CD14-positive monocyte (primary cell): ENCODE data around the gene LAMB1. TPM values are rescaled to one million over a fixed set of nuclear protein-coding genes. Genes with fewer than 3 reads are reported as not detected.
"Not testable (repeated sequence)": the region's sequence is repeated elsewhere in the genome, so short reads cannot be mapped to it uniquely, and the experiment has no call there.

Experiments
- DNase-seq, 3 donors: peaks; one replicate each; pipeline ENCODE4 v3.0.0-alpha.2; 2011 to 2022
- H2AFZ ChIP-seq: 2 replicates; pipeline ENCODE4 v1.6.0; 2012; ENCODE audit warnings: mild to moderate bottlenecking, low read depth, low read length, inconsistent platforms; ENCODE audit not compliant: insufficient read depth, poor library complexity, severe bottlenecking
- H3K27ac ChIP-seq, 2 donors: 1 replicate in 1 of 2; 2 replicates in 1 of 2; pipeline ENCODE4 v1.5.1; 2012 to 2013; ENCODE audit warnings: low read length in 2 of 2, control low read depth in 1 of 2, inconsistent platforms in 1 of 2, low read depth in 1 of 2, mild to moderate bottlenecking in 1 of 2
- H3K27me3 ChIP-seq, 2 donors: one replicate each; pipeline versions ENCODE4 v1.6.0 to v1.6.1; 2011 to 2013; ENCODE audit warnings: low read length in 2 of 2; ENCODE audit not compliant: control insufficient read depth in 2 of 2, insufficient read depth in 2 of 2
- H3K36me3 ChIP-seq, 2 donors: replicated peaks in 1 of 2; 1 replicate in 1 of 2; 2 replicates in 1 of 2; pipeline versions ENCODE4 v1.5.1 to v1.6.1; 2012 to 2013; ENCODE audit warnings: low read length in 2 of 2, control low read depth in 1 of 2, inconsistent platforms in 1 of 2, mild to moderate bottlenecking in 1 of 2; ENCODE audit not compliant: insufficient read depth in 2 of 2, control insufficient read depth in 1 of 2
- H3K4me1 ChIP-seq, 2 donors: 1 replicate in 1 of 2; 2 replicates in 1 of 2; pipeline versions ENCODE4 v1.5.1 to v1.6.1; 2012 to 2013; ENCODE audit warnings: low read length in 2 of 2, control low read depth in 1 of 2, inconsistent platforms in 1 of 2, mild to moderate bottlenecking in 1 of 2, moderate library complexity in 1 of 2; ENCODE audit not compliant: insufficient read depth in 2 of 2, control insufficient read depth in 1 of 2
- H3K4me2 ChIP-seq: replicated peaks from 2 replicates; pipeline ENCODE3; 2012; ENCODE audit warnings: low read length, moderate library complexity, mild to moderate bottlenecking; ENCODE audit not compliant: poor library complexity, severe bottlenecking; ENCODE audit errors: extremely low read depth
- H3K4me3 ChIP-seq, 3 experiments: fragments of 200-600 bp in 1 of 3; sonication (generic) in 1 of 3; replicated peaks in 1 of 3; 1 replicate in 2 of 3; 2 replicates in 1 of 3; pipeline ENCODE4 v1.5.1; 2011 to 2013; ENCODE audit warnings: low read length in 3 of 3, mild to moderate bottlenecking in 3 of 3, control low read depth in 2 of 3, low read depth in 2 of 3, inconsistent platforms in 1 of 3, moderate library complexity in 1 of 3
- H3K79me2 ChIP-seq: 2 replicates; pipeline ENCODE4 v1.6.0; 2012; ENCODE audit warnings: mild to moderate bottlenecking, control low read depth, inconsistent platforms, low read length, moderate library complexity; ENCODE audit not compliant: insufficient read depth
- H3K9ac ChIP-seq: 2 replicates; pipeline ENCODE4 v1.6.0; 2017; ENCODE audit warnings: low read length, mild to moderate bottlenecking; ENCODE audit not compliant: insufficient read depth, poor library complexity, severe bottlenecking
- H3K9me3 ChIP-seq, 2 donors: replicated peaks in 1 of 2; 1 replicate in 1 of 2; 2 replicates in 1 of 2; pipeline versions ENCODE4 v1.5.1 to v1.6.1; 2012 to 2013; ENCODE audit warnings: low read length in 2 of 2, control low read depth in 1 of 2; ENCODE audit not compliant: control insufficient read depth in 1 of 2, insufficient read depth in 1 of 2
- H4K20me1 ChIP-seq: 2 replicates; pipeline ENCODE4 v1.6.0; 2012; ENCODE audit warnings: mild to moderate bottlenecking, low read length, control low read depth, moderate library complexity; ENCODE audit not compliant: insufficient read depth
- H3K27ac Mint-ChIP-seq, 7 donors: one replicate each; pipeline ENCODE4 v1.8.0; 2020; ENCODE audit warnings: mild to moderate bottlenecking in 7 of 7, mixed read lengths in 7 of 7, moderate library complexity in 6 of 7, inconsistent platforms in 2 of 7
- H3K27me3 Mint-ChIP-seq, 3 donors: one replicate each; pipeline ENCODE4 v1.8.0; 2021 to 2022; ENCODE audit warnings: low read depth in 3 of 3, mild to moderate bottlenecking in 3 of 3, mixed read lengths in 3 of 3, moderate library complexity in 3 of 3, inconsistent platforms in 1 of 3
- H3K36me3 Mint-ChIP-seq, 2 donors: one replicate each; pipeline ENCODE4 v1.8.0; 2020; ENCODE audit warnings: mixed read lengths in 2 of 2, inconsistent platforms in 1 of 2, mild to moderate bottlenecking in 1 of 2
- H3K4me1 Mint-ChIP-seq: one replicate; pipeline ENCODE4 v1.8.0; 2020; ENCODE audit warnings: mild to moderate bottlenecking, mixed read lengths
- H3K4me3 Mint-ChIP-seq, 2 donors: one replicate each; pipeline ENCODE4 v1.8.0; 2020; ENCODE audit warnings: mild to moderate bottlenecking in 2 of 2, mixed read lengths in 2 of 2, moderate library complexity in 1 of 2
- H3K9me3 Mint-ChIP-seq, 7 donors: one replicate each; pipeline ENCODE4 v1.8.0; 2020 to 2022; ENCODE audit warnings: mixed read lengths in 7 of 7, mild to moderate bottlenecking in 6 of 7, moderate library complexity in 6 of 7, inconsistent platforms in 2 of 7
- WGBS: methylation state at CpG from one replicate; pipeline ENCODE4 v1.1.5; 2013; ENCODE audit warnings: missing lambda C conversion rate; ENCODE audit not compliant: insufficient coverage; 5-methylcytosine and 5-hydroxymethylcytosine counted together
- intact Hi-C, 2 donors: fragments of 100-400 bp; cut with micrococcal nuclease; formaldehyde crosslinking; loops; one replicate each; pipeline versions ENCODE4 v1.15.0 to v1.15.1; 2023
- polyA plus RNA-seq, 3 donors: library from polyadenylated mRNA; depleted of rRNA in 1 of 3; unstranded in 2 of 3; stranded (reverse) in 1 of 3; fragments of 300-500 nt in 2 of 3; fragments of >200 nt in 1 of 3; fragmentation: Illumina TruSeq in 2 of 3; gene quantifications; 1 replicate in 2 of 3; 2 replicates in 1 of 3; pipeline ENCODE4 v1.2.3, GENCODE V29; 2012 to 2021
- TF ChIP-seq, protein P1 (sequence below): fragments of 200-600 bp; IDR thresholded peaks from one replicate; pipeline ENCODE4 v1.8.0; 2022; ENCODE audit warnings: antibody characterized with exemption, mild to moderate bottlenecking

The LAMB1 gene
- polyA plus RNA-seq, 3 donors: 0.42 TPM; not detected in 2

DNA sequence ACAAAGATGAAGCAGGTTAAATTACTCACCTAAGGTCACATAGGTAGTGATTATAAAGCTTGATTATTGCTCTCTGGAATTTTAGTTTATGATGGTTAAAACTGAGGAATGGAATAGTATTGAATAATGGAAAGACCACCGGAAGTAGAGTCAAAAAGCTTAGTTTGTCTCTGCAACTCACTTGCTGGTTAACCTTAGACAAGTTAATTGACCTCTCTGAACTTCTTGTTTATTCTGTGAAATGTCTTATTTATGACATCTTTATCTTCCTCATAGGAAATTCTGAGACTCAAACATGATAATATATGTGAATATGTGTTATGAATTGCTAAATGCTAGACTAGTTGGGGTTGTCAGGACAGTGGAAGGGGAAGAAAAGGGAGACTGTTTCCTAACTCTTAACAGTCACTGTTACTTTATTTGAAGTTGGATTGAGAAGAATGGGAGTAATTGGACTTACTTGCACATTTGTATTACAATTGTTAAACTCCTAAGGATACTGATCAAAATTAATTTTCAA lies 102.4 kb downstream of the LAMB1 start:
- peak overlapping the region in 1 of 2 donors; percentile 37 for H3K27ac ChIP-seq
- Mint-ChIP-seq H3K27me3 (no peaks in the 10 kb centered on the region), H3K4me1 (peaks cover 20% of the 10 kb centered on the region), H3K9me3 (no peaks in the 10 kb centered on the region), H3K27ac (peak overlapping the region in 3 of 7 donors; percentile 9 to 40 (median 37)), H3K36me3 (peaks cover 51 to 72% of the 10 kb centered on the region in 2 donors), H3K4me3 (no peak overlapping the region)
- H3K4me1 ChIP-seq: peaks cover 3 to 10% of the 10 kb centered on the region in 2 donors
- no peak for DNase-seq
- TF ChIP-seq, protein P1, sequence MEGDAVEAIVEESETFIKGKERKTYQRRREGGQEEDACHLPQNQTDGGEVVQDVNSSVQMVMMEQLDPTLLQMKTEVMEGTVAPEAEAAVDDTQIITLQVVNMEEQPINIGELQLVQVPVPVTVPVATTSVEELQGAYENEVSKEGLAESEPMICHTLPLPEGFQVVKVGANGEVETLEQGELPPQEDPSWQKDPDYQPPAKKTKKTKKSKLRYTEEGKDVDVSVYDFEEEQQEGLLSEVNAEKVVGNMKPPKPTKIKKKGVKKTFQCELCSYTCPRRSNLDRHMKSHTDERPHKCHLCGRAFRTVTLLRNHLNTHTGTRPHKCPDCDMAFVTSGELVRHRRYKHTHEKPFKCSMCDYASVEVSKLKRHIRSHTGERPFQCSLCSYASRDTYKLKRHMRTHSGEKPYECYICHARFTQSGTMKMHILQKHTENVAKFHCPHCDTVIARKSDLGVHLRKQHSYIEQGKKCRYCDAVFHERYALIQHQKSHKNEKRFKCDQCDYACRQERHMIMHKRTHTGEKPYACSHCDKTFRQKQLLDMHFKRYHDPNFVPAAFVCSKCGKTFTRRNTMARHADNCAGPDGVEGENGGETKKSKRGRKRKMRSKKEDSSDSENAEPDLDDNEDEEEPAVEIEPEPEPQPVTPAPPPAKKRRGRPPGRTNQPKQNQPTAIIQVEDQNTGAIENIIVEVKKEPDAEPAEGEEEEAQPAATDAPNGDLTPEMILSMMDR: no peak
- H3K36me3 ChIP-seq: peaks cover 54 to 78% of the 10 kb centered on the region in 2 donors
- no peak overlapping the region for H3K9ac ChIP-seq
- intact Hi-C loops: no loop called here
- H2AFZ ChIP-seq: no peak overlapping the region
- WGBS: no CpG with 5 or more reads among the region's 1 CpG
- H3K27me3 ChIP-seq: no peaks in the 10 kb centered on the region
- peaks cover 90% of the 10 kb centered on the region for H3K79me2 ChIP-seq
- no peaks in the 10 kb centered on the region for H3K9me3 ChIP-seq
- no peak overlapping the region for H3K4me3 ChIP-seq
- no peak overlapping the region for H3K4me2 ChIP-seq
- H4K20me1 ChIP-seq: peaks cover 79% of the 10 kb centered on the region

DNA sequence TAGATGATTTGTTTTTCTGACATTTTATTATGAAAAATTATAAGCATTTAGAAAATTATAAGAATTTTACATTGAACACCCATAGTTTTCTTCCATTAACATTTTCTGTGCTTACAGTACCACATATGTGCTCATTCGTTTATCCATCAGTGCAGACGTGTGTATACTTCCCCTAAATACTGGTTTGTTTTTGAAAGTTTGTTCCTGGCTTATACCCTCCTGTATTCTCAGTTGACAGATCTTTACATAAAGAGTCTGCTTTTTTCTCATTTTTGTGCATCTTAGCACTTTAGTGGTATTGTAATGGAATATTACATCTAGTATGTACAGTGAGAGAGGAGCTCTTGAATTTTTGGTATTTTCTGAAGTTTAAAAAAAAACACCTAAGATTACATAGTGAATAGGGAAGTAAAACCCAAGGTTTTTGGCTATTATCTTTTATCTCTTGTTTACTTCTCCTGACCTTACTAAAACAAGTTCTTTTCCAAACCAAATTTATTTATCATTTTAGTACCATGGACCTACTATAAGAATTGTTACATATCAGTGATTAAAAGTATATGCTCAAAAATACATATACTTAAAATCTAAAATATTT lies 103.9 kb downstream of the LAMB1 start:
- Mint-ChIP-seq H3K27ac (peak overlapping the region in 6 of 7 donors; percentile 43 to 77 (median 70)), H3K4me1 (peaks cover 24% of the 10 kb centered on the region), H3K36me3 (peaks cover 52 to 71% of the 10 kb centered on the region in 2 donors), H3K4me3 (no peak overlapping the region), H3K27me3 (no peaks in the 10 kb centered on the region), H3K9me3 (no peaks in the 10 kb centered on the region)
- Histone ChIP-seq H3K27ac (peak overlapping the region in 1 of 2 donors; percentile 61), H3K4me2 (peak overlapping the region; percentile 7), H3K36me3 (peaks cover 52 to 78% of the 10 kb centered on the region in 2 donors), H3K9me3 (no peaks in the 10 kb centered on the region), H3K79me2 (peaks cover 98% of the 10 kb centered on the region), H3K27me3 (no peaks in the 10 kb centered on the region), H3K9ac (no peak overlapping the region), H3K4me3 (no peak overlapping the region), H3K4me1 (peaks cover 3 to 10% of the 10 kb centered on the region in 2 donors), H4K20me1 (peaks cover 90% of the 10 kb centered on the region), H2AFZ (no peak overlapping the region)
- DNase-seq: peak in 1 of 3 donors; percentile 15
- intact Hi-C loops: loop anchor here (10.0 kb wide), 2 partner anchors 334 to 734 kb away; partner anchors contain the start of genes COG5 (in 1 of the 2), DUS4L (in 1 of the 2) and HBP1 (in 1 of the 2)
- TF ChIP-seq, protein P1: no peak
- no CpG with 5 or more reads among the region's 2 CpGs for WGBS

DNA sequence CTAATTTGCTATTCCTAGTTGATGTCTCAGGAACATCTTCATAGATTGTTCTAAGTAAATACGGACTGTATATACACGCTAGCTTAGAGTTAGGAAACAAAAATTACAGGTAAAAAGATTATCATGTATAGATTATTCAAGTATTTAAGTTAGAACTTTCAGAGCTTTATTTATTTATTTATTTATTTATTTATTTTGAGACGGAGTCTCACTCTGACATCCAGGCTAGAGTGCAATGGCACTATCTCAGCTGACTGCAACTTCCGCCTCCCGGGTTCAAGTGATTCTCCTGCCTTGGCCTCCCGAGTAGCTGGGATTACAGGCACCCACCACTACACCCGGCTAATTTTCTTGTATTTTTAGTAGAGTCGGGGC lies 110.6 kb downstream of the LAMB1 start:
- H3K4me3 ChIP-seq: peak overlapping the region; percentile 43 to 80 (median 54)
- intact Hi-C loops: loop anchor here (5.0 to 10.0 kb wide), 3 partner anchors 150 to 728 kb away; partner anchors contain the start of genes CBLL1 (in 1 of the 2), COG5 (in 1 of the 2), DUS4L (in 1 of the 2) and HBP1 (in 1 of the 2)

More for the DNA sequence above, 110.6 kb downstream of the LAMB1 start:
- DNase-seq, H3K27me3 Mint-ChIP-seq, H3K9me3 ChIP-seq, H3K27me3 ChIP-seq: not testable (repeated sequence)
- Histone ChIP-seq H3K9ac (peak overlapping the region; percentile 96), H3K36me3 (peaks cover 30 to 46% of the 10 kb centered on the region in 2 donors), H4K20me1 (peaks cover 40% of the 10 kb centered on the region), H3K4me1 (peaks cover 27 to 34% of the 10 kb centered on the region in 2 donors), H3K4me2 (peak overlapping the region; percentile 88), H2AFZ (peak overlapping the region; percentile 88), H3K27ac (peak overlapping the region; percentile 86 to 95), H3K79me2 (peaks cover 60% of the 10 kb centered on the region)
- Mint-ChIP-seq H3K4me1 (peaks cover 39% of the 10 kb centered on the region), H3K36me3 (peaks cover 41 to 42% of the 10 kb centered on the region in 2 donors), H3K4me3 (peak overlapping the region; percentile 94 to 97), H3K9me3 (peaks cover 3 to 13% (median 7%) of the 10 kb centered on the region in 7 donors), H3K27ac (peak overlapping the region; percentile 99 to 100 (median 100))
- 100% methylated on average over 4 of the region's 8 CpGs for WGBS
